SK-N-MC (cell line): Measurements from ENCODE around the gene ACTR3.

Source experiments
- DNase-seq: peaks from one replicate; pipeline ENCODE4 v3.0.0-alpha.2; 2011; ENCODE audit warnings: low read depth, low spot score
- H3K27ac ChIP-seq: fragments of 200-600 bp; sonication (generic); 2 replicates; pipeline ENCODE4 v1.5.1; 2016; ENCODE audit warnings: mixed run types
- H3K36me3 ChIP-seq: fragments of 200-600 bp; sonication (generic); 2 replicates; pipeline ENCODE4 v1.6.1; 2017; ENCODE audit warnings: antibody characterized with exemption, low read length, mixed read lengths; ENCODE audit not compliant: insufficient read depth
- H3K4me3 ChIP-seq: fragments of 200-600 bp; sonication (generic); 2 replicates; pipeline ENCODE4 v1.5.1; 2016
- H3K9ac ChIP-seq: fragments of 200-600 bp; sonication (generic); 2 replicates; pipeline ENCODE4 v1.8.0; 2017; ENCODE audit warnings: mixed run types, mixed read lengths; ENCODE audit not compliant: insufficient read length
- H3K9me3 ChIP-seq: fragments of 200-600 bp; sonication (generic); 2 replicates; pipeline ENCODE4 v1.6.1; 2017; ENCODE audit warnings: low read depth, mild to moderate bottlenecking, antibody characterized with exemption, low read length, moderate library complexity, mixed read lengths
- EZH2 ChIP-seq: fragments of 200-600 bp; sonication (generic); IDR thresholded peaks from one replicate; pipeline ENCODE4 v1.6.1; 2017; ENCODE audit warnings: antibody characterized with exemption
- FOXP2 ChIP-seq: optimal IDR thresholded peaks from 2 replicates; pipeline ENCODE3; 2011; ENCODE audit warnings: mild to moderate bottlenecking, moderate library complexity; ENCODE audit not compliant: insufficient read depth; ENCODE audit errors: extremely low read length, control extremely low read depth
- POLR2AphosphoS5 ChIP-seq: IDR thresholded peaks from 2 replicates; pipeline ENCODE4 v1.6.1; 2012; ENCODE audit warnings: mild to moderate bottlenecking, low read depth, low read length, borderline replicate concordance

The ACTR3 gene

DNA sequence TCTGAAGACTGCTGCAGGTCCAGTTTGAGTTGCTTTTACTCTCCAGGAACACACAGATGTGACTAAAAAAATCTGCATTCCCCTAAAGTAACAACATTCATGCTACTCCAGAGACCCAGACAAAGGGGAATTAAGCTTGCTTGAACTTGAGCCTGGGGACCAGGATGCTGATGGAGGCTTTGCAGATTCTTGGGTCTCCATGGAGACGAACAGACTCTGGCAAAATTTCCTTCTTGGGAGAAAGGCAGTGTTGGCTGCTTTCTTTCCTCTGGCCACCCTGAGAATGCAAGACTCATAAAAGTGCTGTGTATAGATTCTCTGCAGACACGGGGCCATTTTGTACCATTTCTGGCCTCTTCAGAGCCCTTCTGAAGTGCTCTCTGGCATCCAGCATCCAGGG lies 112.0 kb downstream of the ACTR3 start:
- no peaks in the 10 kb centered on the region for H3K9me3 ChIP-seq
- no peak overlapping the region for H3K27ac ChIP-seq
- H3K36me3 ChIP-seq = no peaks in the 10 kb centered on the region
- H3K4me3 ChIP-seq = no peak overlapping the region
- TF ChIP-seq FOXP2 (no peak), POLR2AphosphoS5 (no peak), EZH2 (no peak)
- no peak for DNase-seq
- H3K9ac ChIP-seq = no peak overlapping the region

DNA sequence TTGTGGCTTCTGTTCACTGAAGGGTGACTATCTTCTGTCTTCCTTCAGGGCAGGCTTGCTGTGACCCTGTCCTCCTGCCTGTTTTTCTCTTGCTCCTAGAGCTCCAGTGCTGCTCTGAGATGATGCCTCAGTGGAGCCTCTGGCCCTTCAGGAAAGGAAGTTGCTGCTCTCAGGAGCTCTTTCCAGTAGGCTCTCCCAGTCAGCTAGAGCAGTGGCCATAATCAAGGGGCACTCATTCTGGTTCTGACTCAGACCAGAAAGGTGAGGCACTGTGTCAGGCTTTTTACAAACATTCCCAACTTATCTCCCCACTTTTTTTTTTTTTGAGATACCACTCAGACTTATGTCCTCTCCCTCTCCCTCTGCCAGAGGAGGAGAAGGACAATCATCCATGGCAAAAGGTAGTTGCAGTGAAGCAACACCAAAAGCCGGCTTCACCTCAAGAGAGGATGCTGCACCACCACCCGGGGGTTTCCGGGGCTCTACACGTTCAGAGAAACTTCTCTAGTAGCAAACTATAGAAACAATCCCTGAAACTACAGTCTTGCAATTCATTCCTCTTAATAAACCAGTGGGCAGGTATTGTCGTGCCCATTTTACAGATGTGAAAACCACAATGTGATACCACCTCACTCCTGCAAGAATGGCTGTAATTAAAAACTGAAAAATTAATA lies 115.4 kb downstream of the ACTR3 start:
- no peaks in the 10 kb centered on the region for H3K9me3 ChIP-seq
- H3K9ac ChIP-seq = no peak overlapping the region
- DNase-seq = no peak
- H3K36me3 ChIP-seq = no peaks in the 10 kb centered on the region
- no peak overlapping the region for H3K4me3 ChIP-seq
- no peak overlapping the region for H3K27ac ChIP-seq
- TF ChIP-seq POLR2AphosphoS5 (no peak), EZH2 (no peak)

DNA sequence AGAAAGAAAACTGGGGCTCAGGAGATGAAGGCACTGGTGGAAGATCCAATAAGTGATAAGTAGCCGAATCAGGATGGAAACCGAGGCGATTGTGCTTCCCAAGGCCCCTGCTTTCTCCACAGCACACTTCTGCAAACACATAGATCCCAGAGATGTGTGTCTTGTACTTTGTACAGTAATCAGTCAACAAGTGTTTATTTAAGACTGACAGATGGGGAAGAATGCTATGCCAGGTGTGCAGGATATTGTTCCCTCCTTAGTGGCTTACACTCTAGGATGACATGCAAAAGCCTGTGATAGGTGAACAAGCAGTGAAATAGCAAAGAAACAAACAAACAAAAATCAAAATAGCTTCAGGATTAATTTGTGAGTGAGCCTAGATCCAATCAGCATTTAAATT lies 116.6 kb downstream of the ACTR3 start:
- Histone ChIP-seq H3K9ac (no peak overlapping the region), H3K36me3 (no peaks in the 10 kb centered on the region)
- DNase-seq = no peak

DNA sequence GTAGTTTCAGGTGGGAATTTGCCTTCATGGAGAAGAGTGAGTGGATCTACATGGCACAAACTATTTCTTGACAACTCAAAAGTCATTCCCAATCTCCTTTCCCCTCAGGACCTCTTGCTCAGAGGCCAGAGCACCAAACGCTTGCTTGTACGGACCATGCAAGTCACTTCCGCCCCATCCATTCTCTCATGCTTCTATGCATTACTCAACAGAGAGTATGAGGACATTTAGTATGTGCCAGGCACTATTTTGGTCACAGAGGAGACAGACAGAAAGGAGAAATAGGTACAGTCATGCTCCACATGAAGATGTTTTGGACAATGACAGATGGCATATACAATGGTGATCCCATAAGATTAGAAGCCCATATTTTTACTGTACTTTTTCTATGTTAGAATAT lies 117.5 kb downstream of the ACTR3 start:
- Histone ChIP-seq H3K9me3 (no peaks in the 10 kb centered on the region), H3K36me3 (no peaks in the 10 kb centered on the region), H3K9ac (no peak overlapping the region), H3K4me3 (no peak overlapping the region), H3K27ac (no peak overlapping the region)
- DNase-seq = no peak
- TF ChIP-seq POLR2AphosphoS5 (no peak), FOXP2 (no peak), EZH2 (no peak)

More for the DNA sequence above, 116.6 kb downstream of the ACTR3 start:
- no peak for TF ChIP-seq EZH2
- TF ChIP-seq FOXP2 = no peak
- TF ChIP-seq POLR2AphosphoS5 = no peak
- H3K9me3 ChIP-seq = no peaks in the 10 kb centered on the region
- no peak overlapping the region for H3K4me3 ChIP-seq
- no peak overlapping the region for H3K27ac ChIP-seq

DNA sequence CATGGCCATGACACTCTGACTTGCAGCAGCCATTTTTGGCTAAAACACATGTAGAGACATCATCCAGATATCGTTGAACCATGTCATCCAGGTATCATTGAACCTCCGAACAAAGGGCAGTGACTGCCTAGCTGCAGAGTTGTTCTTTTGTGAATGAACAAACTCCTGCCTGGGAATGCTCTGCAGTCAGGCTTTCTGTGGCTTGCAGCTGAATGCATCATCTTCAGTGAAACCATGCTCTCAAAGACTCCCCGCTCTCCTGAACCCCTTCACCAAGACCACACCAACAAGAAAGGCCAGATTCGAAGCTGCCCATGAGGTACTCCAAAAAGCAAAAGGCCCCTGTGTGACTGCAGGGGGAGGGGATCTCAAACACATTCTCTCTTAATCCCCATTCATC lies 118.8 kb downstream of the ACTR3 start:
- H3K36me3 ChIP-seq = no peaks in the 10 kb centered on the region
- DNase-seq = no peak
- no peak overlapping the region for H3K4me3 ChIP-seq
- H3K27ac ChIP-seq = no peak overlapping the region
- no peak for TF ChIP-seq EZH2
- no peak for TF ChIP-seq POLR2AphosphoS5
- TF ChIP-seq FOXP2 = no peak
- no peaks in the 10 kb centered on the region for H3K9me3 ChIP-seq
- H3K9ac ChIP-seq = no peak overlapping the region

DNA sequence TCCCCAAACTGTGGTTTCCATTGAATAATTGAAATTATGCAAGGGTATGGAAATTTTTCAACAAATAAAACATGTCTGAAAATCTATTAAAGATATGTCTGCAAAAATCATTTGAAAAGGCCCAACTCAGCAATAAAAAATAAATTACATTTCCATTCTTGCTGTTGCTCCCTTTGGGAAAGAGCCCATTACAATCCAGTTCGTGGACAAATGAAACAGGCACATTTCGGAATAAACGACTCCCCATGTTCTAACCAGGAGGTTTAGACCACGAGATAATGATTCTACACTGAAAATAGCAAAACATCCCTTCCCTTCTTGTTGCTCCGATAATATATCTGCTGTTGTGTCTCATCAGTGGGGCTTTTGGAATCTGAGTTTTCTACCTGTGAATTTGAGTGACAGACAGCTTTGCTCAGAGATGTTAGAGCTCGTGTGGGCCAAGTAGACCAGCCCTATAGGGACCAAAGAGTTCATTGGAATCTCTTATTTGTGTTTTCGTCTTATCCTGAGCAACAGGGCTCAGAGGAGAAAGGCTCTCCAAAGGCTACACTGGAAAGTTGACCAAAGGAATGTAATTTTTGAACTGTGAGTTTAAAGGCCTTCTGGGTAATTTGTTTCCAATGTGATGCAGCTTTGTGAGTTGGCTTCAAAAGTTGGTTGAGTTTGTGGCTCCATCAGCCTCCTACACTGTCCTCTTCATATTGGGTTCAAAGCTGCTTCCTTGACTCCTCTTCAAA lies 119.5 kb downstream of the ACTR3 start:
- H3K4me3 ChIP-seq = no peak overlapping the region
- H3K9ac ChIP-seq = no peak overlapping the region
- no peak for TF ChIP-seq POLR2AphosphoS5
- TF ChIP-seq EZH2 = no peak
- TF ChIP-seq FOXP2 = no peak
- no peaks in the 10 kb centered on the region for H3K36me3 ChIP-seq
- DNase-seq = no peak
- H3K27ac ChIP-seq = no peak overlapping the region
- H3K9me3 ChIP-seq = no peaks in the 10 kb centered on the region

DNA sequence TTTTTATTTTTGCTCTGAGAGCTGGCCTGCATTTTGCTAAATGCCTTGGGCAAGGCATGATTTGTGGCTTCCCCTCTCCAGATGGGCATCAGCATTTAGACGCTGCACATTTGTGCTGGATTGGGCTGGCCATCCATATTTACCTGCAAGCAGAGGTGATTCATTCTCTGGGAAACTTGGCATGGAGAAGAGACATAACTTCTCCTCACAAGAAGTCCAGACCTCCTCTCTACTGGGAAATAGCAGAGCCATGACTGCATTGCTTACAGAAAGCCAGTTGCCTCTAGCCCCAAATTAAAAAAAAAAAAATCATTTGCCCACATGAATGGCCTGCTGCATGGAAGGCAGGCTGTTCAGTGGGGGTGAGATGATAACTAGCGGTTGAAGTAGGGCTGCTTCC lies 120.1 kb downstream of the ACTR3 start:
- no peak overlapping the region for H3K27ac ChIP-seq
- H3K4me3 ChIP-seq = no peak overlapping the region
- H3K36me3 ChIP-seq = no peaks in the 10 kb centered on the region
- H3K9ac ChIP-seq = no peak overlapping the region
- TF ChIP-seq POLR2AphosphoS5 (no peak), FOXP2 (no peak), EZH2 (no peak)
- no peaks in the 10 kb centered on the region for H3K9me3 ChIP-seq
- no peak for DNase-seq

DNA sequence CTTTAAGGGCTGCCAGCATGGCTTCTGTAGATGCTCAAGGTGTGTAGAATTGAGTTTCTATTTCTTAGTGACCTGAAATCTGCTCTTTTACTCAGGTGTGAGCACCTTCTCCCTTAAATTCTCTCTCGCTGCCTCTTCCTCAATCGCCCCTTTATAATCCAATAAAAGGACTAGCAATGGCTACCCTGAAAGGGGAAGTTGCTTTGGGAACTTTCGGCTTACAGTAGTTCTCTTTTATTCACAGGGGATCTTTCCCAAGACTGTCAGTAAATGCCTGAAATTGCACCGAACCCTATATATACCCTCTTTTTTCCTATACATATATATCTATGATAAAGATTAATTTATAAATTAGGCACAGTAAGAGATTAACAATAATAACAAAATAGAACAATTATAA lies 121.8 kb downstream of the ACTR3 start:
- H3K4me3 ChIP-seq = no peak overlapping the region
- no peak for DNase-seq
- TF ChIP-seq FOXP2 (no peak), EZH2 (no peak), POLR2AphosphoS5 (no peak)

More for the DNA sequence above, 121.8 kb downstream of the ACTR3 start:
- no peaks in the 10 kb centered on the region for H3K36me3 ChIP-seq
- H3K9me3 ChIP-seq = no peaks in the 10 kb centered on the region
- no peak overlapping the region for H3K27ac ChIP-seq
- no peak overlapping the region for H3K9ac ChIP-seq
